PC-9 (cell line): Measurements from ENCODE around the gene SYT2. TPM values are rescaled to one million over a fixed set of nuclear protein-coding genes. Genes with fewer than 3 reads are reported as not detected.

Experiments
- BruUV-seq: library from RNA; stranded (reverse); fragments of 400-500 nt; replicated peaks from 2 replicates; lab custom pipeline; 2021; lab: Mats Ljungman, UMichigan
- CTCF ChIA-PET: fragments of 300-600 bp; sonication (Branson Sonifier 250); formaldehyde crosslinking; loops from one replicate; lab custom pipeline; 2022; ENCODE audit warnings: antibody characterized with exemption; lab: Charles Lee
- POLR2A ChIA-PET: fragments of 300-600 bp; sonication (Branson Sonifier 250); formaldehyde crosslinking; loops from one replicate; lab custom pipeline; 2022; ENCODE audit warnings: antibody characterized with exemption; ENCODE audit not compliant: unreplicated experiment; lab: Charles Lee
- DNase-seq, 2 experiments: peaks; one replicate each; pipeline versions ENCODE4 v3.0.0 to v3.0.0-alpha.2; 2015 to 2022; ENCODE audit warnings: mixed read lengths in 1 of 2
- H2AFZ ChIP-seq: fragments of 200-600 bp; sonication (generic); 2 replicates; pipeline ENCODE4 v1.8.1; 2017; ENCODE audit warnings: antibody characterized with exemption
- H3F3A ChIP-seq: fragments of 200-600 bp; sonication (generic); 2 replicates; pipeline ENCODE4 v1.8.1; 2017; ENCODE audit warnings: antibody characterized with exemption, mild to moderate bottlenecking, low read depth; ENCODE audit not compliant: insufficient read depth
- H3K27ac ChIP-seq: fragments of 200-600 bp; sonication (generic); 2 replicates; pipeline ENCODE4 v1.6.1; 2016; ENCODE audit warnings: mixed run types
- H3K27me3 ChIP-seq: fragments of 200-600 bp; sonication (generic); 2 replicates; pipeline ENCODE4 v1.6.1; 2016; ENCODE audit warnings: low read depth, mixed run types; ENCODE audit not compliant: insufficient read depth
- H3K36me3 ChIP-seq: fragments of 200-600 bp; sonication (generic); 2 replicates; pipeline ENCODE4 v1.6.1; 2016; ENCODE audit warnings: low read depth, mixed run types
- H3K4me1 ChIP-seq: fragments of 200-600 bp; sonication (generic); replicated peaks from 2 replicates; pipeline ENCODE4 v1.6.1; 2016; ENCODE audit warnings: mixed run types; ENCODE audit not compliant: insufficient read depth
- H3K4me2 ChIP-seq: fragments of 200-600 bp; sonication (generic); 2 replicates; pipeline ENCODE4 v1.6.1; 2017; ENCODE audit warnings: mixed run types
- H3K4me3 ChIP-seq: fragments of 200-600 bp; sonication (generic); 2 replicates; pipeline ENCODE4 v1.6.1; 2016; ENCODE audit warnings: mixed run types
- H3K79me2 ChIP-seq: fragments of 200-600 bp; sonication (generic); 2 replicates; pipeline ENCODE4 v1.6.1; 2017; ENCODE audit warnings: low read depth, mixed run types
- H3K9me2 ChIP-seq: fragments of 200-600 bp; sonication (generic); 2 replicates; pipeline ENCODE4 v1.8.1; 2017; ENCODE audit warnings: mild to moderate bottlenecking; ENCODE audit not compliant: insufficient read depth
- H3K9me3 ChIP-seq: fragments of 200-600 bp; sonication (generic); 2 replicates; pipeline ENCODE4 v1.8.1; 2016; ENCODE audit warnings: low read depth; ENCODE audit not compliant: insufficient read depth
- H4K20me1 ChIP-seq: fragments of 200-600 bp; sonication (generic); 2 replicates; pipeline ENCODE4 v1.8.1; 2017; ENCODE audit not compliant: insufficient read depth
- EZH2 ChIP-seq: fragments of 200-600 bp; sonication (generic); IDR thresholded peaks from 2 replicates; pipeline ENCODE4 v1.8.0; 2017; ENCODE audit warnings: antibody characterized with exemption, low read depth
- intact Hi-C: fragments of 100-400 bp; cut with micrococcal nuclease; formaldehyde crosslinking; loops from one replicate; pipeline ENCODE4 v1.10.0; 2022; ENCODE audit not compliant: unreplicated experiment
- total RNA-seq: library from RNA; stranded (reverse); gene quantifications from 2 replicates; pipeline ENCODE4 v1.2.3, GENCODE V29; 2021
- TF ChIP-seq, protein P1 (sequence below): fragments of 200-600 bp; sonication (generic); conservative IDR thresholded peaks from 2 replicates; pipeline ENCODE4 v1.6.1; 2017; ENCODE audit warnings: mixed run types, antibody characterized with exemption, mild to moderate bottlenecking, moderate library complexity

The SYT2 gene
- total RNA-seq, 1 experiment from 2014 or later, result 0.07 TPM

DNA sequence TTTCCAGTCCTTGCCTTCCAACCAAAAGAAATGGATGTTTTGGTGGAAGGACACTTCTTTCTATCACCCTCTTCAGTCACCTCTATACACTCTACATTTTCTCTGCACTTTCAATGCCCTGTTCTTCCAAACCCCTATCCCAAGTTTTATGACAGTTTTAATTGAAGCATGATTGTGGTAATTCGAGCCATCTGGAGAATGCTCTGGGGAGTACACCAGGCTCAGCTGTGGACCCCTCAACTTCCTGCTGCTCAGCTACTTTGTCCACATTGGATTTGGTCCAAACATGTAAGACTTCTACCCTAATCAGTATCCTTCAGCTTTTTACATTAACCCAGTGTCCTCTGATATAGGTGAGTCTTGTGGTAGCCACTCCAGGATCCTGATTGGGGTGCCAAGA lies 129.6 kb downstream of the SYT2 start:
- H3K27me3 ChIP-seq, result no peaks in the 10 kb centered on the region
- H3K4me1 ChIP-seq, result peaks cover 38% of the 10 kb centered on the region
- ChIA-PET CTCF (no interaction called here), POLR2A (no interaction called here)
- peaks cover 24% of the 10 kb centered on the region for H3F3A ChIP-seq
- H3K27ac ChIP-seq, result no peak overlapping the region
- BruUV-seq, result no TSS peak
- peaks cover 19% of the 10 kb centered on the region for H3K36me3 ChIP-seq
- H3K4me2 ChIP-seq, result no peak overlapping the region
- no peaks in the 10 kb centered on the region for H3K9me3 ChIP-seq
- H2AFZ ChIP-seq, result no peak overlapping the region
- no peaks in the 10 kb centered on the region for H3K9me2 ChIP-seq
- intact Hi-C loops, result no loop called here
- no peaks in the 10 kb centered on the region for H3K79me2 ChIP-seq
- no peak for DNase-seq
- no peak overlapping the region for H3K4me3 ChIP-seq
- TF ChIP-seq, protein P1, sequence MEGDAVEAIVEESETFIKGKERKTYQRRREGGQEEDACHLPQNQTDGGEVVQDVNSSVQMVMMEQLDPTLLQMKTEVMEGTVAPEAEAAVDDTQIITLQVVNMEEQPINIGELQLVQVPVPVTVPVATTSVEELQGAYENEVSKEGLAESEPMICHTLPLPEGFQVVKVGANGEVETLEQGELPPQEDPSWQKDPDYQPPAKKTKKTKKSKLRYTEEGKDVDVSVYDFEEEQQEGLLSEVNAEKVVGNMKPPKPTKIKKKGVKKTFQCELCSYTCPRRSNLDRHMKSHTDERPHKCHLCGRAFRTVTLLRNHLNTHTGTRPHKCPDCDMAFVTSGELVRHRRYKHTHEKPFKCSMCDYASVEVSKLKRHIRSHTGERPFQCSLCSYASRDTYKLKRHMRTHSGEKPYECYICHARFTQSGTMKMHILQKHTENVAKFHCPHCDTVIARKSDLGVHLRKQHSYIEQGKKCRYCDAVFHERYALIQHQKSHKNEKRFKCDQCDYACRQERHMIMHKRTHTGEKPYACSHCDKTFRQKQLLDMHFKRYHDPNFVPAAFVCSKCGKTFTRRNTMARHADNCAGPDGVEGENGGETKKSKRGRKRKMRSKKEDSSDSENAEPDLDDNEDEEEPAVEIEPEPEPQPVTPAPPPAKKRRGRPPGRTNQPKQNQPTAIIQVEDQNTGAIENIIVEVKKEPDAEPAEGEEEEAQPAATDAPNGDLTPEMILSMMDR, result no peak
- TF ChIP-seq EZH2, result no peak
- H4K20me1 ChIP-seq, result no peaks in the 10 kb centered on the region

DNA sequence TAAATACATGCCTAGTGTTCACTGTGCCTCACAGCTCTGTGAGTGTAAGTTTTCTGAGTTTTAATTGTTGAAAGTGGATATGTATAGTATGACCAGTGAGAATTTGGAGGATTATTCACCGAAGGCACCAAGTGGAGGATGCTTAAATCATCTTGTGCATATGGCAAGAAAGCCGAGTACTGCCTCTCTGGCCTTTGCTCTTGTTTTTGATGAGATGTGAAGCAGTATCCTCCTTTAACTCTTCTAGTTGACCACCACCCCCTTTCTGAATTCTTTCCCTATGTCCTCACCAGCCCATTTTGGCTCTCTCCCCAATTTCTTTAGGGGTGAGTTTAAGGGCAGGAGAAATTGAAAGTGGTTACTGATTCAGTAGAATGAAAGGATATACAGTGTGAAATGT lies 130.4 kb downstream of the SYT2 start:
- no TSS peak for BruUV-seq
- Histone ChIP-seq H3F3A (peaks cover 24% of the 10 kb centered on the region), H4K20me1 (no peaks in the 10 kb centered on the region), H2AFZ (no peak overlapping the region), H3K4me1 (peaks cover 40% of the 10 kb centered on the region), H3K9me2 (no peaks in the 10 kb centered on the region), H3K4me2 (no peak overlapping the region), H3K9me3 (no peaks in the 10 kb centered on the region), H3K4me3 (no peak overlapping the region), H3K27me3 (no peaks in the 10 kb centered on the region), H3K79me2 (no peaks in the 10 kb centered on the region), H3K36me3 (peaks cover 19% of the 10 kb centered on the region), H3K27ac (no peak overlapping the region)
- TF ChIP-seq EZH2, result no peak
- TF ChIP-seq, protein P1, result no peak
- intact Hi-C loops, result no loop called here
- ChIA-PET POLR2A (interaction anchor here (0.5 kb wide), 1 partner anchor 13 kb away, joined by 9 read pairs; no protein-coding TSS in a partner anchor), CTCF (no interaction called here)
- DNase-seq, result no peak

DNA sequence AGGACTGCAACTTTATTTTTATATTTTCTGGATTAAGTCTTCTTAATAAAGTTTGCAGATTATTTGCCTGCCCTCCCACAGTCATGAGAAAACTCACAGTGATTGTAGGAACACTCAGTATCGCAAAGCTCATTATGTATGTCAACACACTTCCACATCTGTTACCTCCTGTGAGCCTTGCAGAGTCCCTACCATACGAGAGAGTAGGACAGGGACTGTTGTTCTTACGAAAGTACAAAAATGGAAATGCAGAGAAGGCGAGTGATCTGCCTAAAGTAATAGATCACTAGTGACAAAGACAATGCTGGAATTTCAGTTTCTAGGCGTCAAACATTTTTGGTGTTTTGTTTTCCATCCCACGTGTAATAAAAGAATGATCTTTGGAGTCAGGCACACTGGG lies 131.7 kb downstream of the SYT2 start:
- intact Hi-C loops, result no loop called here
- Histone ChIP-seq H3K4me3 (no peak overlapping the region), H3K4me1 (peaks cover 40% of the 10 kb centered on the region), H3K27ac (0 out of 2 replicates have a peak overlapping the region, but pooled peaks have one; percentile 71), H3K36me3 (peaks cover 19% of the 10 kb centered on the region), H2AFZ (no peak overlapping the region), H4K20me1 (no peaks in the 10 kb centered on the region), H3K4me2 (no peak overlapping the region), H3K79me2 (no peaks in the 10 kb centered on the region), H3F3A (peaks cover 24% of the 10 kb centered on the region), H3K9me2 (no peaks in the 10 kb centered on the region), H3K9me3 (no peaks in the 10 kb centered on the region), H3K27me3 (no peaks in the 10 kb centered on the region)
- no TSS peak for BruUV-seq
- ChIA-PET POLR2A (interaction anchor here (1.0 kb wide), 1 partner anchor 12 kb away, joined by 10 read pairs; no protein-coding TSS in a partner anchor), CTCF (interaction anchor here (0.5 to 0.6 kb wide), 2 partner anchors 95 to 310 kb away, joined by 5 to 10 read pairs; no protein-coding TSS in a partner anchor)
- TF ChIP-seq, protein P1, result no peak
- no peak for TF ChIP-seq EZH2
- no peak for DNase-seq
